ENCODE results near the gene SKAP1.

DNA sequence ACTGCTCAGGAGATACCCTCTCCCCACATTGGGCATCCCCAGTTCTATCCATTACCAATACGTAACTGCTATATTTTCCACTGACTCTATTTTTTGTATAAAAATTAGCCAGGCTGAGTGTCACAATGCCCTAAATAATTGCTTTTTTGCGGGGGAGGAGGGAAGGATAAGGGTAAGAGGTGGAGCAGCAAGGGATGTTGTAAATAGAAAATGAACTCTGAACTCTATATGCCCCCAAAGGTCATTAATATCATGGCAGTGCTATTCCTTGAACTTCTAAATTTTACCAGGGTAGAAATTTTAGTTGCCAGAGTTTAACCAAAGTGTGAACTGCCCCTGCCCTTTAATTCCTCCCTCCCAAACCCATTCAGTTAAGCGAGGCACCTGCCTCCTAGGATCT lies 118.7 kb downstream of the SKAP1 start:
- TF ChIP-seq, protein P1, sequence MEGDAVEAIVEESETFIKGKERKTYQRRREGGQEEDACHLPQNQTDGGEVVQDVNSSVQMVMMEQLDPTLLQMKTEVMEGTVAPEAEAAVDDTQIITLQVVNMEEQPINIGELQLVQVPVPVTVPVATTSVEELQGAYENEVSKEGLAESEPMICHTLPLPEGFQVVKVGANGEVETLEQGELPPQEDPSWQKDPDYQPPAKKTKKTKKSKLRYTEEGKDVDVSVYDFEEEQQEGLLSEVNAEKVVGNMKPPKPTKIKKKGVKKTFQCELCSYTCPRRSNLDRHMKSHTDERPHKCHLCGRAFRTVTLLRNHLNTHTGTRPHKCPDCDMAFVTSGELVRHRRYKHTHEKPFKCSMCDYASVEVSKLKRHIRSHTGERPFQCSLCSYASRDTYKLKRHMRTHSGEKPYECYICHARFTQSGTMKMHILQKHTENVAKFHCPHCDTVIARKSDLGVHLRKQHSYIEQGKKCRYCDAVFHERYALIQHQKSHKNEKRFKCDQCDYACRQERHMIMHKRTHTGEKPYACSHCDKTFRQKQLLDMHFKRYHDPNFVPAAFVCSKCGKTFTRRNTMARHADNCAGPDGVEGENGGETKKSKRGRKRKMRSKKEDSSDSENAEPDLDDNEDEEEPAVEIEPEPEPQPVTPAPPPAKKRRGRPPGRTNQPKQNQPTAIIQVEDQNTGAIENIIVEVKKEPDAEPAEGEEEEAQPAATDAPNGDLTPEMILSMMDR (IDR thresholded peaks at IDR 0.05; ENCODE audit: low read length) = no peak
- TF ChIP-seq EZH2 (optimal IDR thresholded peaks at IDR 0.05; ENCODE audit: low read depth, low read length) (no peak), EZH2phosphoT487 (IDR thresholded peaks at IDR 0.05; ENCODE audit: low read length) (no peak)
